HG02884 (cell line): Measurements from ENCODE around the gene TMEM223.
"Not testable (repeated sequence)": the region's sequence is repeated elsewhere in the genome, so short reads cannot be mapped to it uniquely, and the experiment has no call there.

Experiments
- ATAC-seq: cut with Tn5 transposase; IDR thresholded peaks from one replicate; pipeline ENCODE4 v1.9.1; 2021; ENCODE audit warnings: mild to moderate bottlenecking, moderate library complexity; ENCODE audit not compliant: unreplicated experiment

TMEM223 gene

DNA sequence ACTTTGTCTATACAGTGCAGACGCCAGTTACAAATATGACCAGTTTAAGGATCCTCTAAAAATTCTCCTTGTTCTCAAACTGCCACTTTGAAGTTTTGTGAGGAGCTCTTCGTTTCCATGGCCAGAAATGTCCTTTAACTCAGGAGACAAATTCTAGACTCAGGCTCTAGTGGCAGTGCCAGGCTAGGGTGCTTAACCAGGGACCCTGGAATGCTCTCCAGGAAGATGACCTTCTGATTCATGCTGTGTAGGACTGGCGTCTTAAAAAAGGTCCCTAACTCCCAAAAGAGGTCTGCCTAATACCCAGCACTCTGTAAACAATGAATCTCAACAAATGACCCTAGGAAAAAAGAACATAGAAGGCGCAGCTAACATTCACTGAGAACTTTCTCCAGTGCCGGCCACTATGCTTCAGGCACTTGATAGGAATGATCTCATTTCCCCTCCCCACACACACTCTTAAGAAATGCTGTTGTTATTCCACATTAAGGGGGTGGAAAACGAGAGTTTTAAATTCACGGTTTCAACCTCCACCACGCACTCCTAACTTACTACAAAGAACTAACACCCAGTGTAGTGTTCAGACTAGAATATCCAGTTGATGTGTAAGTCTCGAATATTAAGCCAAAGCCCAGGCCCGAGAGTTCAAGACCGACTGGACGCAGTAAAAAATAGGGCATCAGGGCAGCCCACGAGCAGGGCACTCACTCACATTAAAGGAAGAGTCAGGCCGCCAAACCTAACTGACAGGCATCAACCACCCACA is 12.7 kb upstream of the TMEM223 start:
- ATAC-seq: peak; percentile 10

DNA sequence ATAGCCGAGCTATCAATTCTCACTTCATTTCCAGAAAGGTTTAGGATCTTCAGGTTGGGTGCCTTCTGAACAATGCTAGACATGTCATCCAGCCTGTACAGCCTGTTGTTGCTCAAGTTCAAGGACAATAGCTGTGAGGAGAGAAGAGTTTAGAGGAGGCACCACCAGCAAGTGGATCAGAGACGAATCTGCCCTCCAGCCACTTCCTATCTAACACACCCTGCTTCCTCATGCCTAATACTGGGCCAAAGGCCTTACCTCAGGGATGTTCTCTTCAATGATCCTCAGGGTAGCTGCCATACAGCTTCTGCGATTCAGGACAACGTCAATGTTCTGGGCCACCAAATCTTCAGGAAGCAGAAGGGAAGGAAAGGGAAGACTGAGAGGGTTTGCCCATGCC is 9.3 kb upstream of the TMEM223 start:
- no peak for ATAC-seq

DNA sequence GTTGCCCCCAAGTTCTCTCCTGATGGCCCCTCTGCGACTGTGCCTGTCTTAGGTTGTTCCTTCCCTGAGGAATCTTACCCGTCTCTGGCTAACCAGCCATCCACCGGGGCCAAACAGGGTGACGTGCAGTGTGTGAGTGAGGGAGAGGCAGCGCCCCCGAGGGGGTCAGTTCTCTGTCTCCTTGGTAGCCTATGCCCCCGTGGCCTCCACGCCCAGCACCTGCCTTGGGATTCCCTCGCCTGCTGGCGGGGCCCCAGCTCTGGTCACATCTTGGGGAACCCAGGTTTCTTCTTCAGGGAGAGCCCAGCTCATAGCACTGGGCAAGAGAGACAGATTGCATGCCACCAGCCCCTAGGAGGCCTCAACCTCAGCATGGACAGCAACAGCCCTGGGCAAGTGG is 7.7 kb upstream of the TMEM223 start:
- no peak for ATAC-seq

DNA sequence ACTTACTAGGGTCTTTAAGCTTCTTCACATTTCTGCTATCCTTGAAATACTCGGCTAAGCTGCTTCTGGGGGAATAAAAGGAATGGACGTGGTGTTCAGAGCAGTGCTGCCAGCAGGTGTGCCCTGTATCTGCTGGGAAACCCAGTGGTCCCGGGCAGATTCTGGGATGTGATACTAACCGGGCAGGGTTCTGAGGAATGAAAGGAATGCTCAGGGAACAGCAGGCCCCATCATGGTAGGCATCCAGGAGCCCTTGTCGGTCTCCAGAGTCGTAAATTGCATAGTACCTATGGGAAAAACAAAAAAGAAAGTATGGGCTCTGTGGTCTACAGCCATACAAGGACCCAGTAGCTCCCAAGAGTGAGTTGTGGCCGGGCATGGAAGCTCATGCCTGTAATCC is 4.5 kb upstream of the TMEM223 start:
- ATAC-seq: no peak

DNA sequence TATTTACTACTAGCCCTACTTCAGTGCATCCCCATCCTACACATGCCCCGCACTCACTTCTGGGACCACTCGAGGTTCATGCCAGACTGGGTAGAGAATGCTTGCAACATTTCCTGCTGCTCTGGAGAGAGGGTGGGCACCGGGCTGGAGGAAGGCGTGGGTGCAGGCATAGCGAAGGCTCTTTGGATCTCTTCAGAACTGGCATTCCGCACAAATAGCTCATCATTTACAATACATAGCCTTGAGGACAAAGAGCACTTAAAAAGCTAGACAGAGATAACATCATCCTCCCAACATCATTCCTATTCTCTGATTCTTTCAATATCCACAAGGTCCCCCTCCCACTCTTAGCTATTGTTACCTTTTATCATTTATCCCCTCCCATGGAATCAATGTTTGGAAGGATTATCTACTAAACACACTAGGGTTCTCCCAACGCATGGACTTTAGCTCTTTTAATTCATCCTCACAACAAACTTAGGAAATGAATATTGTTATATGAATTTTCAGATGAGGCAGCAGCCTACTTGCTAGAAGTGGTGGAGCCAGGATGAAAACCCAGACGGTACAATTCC is 2.5 kb upstream of the TMEM223 start:
- ATAC-seq: no peak

DNA sequence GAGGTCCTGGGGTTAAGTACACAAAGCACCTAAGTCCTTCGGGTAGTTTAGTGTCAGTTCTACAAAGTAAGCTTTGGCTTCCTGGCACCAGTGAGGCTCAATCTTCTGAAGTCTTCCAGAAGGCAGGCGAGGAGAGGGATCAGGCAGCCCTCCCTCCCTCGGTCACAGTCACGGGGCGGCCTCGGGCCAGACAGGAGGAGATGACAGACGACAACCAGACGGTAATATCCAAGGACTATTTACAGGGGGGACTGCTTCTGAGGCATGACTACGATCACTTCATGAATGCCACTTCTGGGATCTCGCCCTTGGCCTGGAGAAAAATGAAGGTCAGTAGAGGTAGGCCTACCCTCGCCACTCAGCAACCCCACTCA is 383 bp upstream of the TMEM223 start:
- ATAC-seq: no peak

DNA sequence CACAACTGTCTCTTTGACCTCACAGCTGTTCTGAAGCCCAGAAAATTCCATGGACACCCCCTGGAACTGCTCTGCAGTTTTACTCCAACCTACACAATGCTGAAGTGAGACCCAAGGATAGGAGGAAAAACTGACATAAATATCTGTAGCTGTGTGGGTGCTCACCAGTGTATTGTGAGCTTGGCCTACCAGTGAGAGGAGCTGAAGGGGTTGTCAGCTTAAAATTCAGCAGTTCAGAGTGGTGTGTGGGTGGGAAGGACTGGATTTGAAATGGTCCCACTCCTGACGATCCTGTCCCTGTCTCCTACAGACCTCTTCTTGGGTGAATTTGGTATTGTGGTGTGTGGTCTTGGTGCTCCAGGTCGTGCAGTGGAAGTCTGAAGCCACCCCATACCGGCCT is 2.2 kb downstream of the TMEM223 start:
- no peak for ATAC-seq

DNA sequence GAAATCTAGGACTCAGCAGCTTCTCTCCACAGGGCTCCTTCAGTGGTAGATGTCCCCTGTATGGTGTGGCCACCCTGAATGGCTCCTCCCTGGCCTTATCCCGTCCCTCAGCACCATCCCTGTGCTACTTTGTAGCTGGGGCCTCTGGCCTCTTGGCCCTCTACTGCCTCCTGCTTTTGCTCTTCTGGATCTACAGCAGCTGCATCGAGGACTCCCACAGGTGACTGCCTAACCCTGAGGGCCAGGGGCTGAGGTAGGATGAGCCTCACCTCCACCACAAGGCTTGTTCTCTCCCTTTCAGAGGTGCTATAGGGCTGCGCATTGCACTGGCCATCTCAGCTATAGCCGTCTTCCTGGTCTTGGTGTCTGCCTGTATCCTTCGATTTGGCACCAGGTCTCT is 2.8 kb downstream of the TMEM223 start:
- no peak for ATAC-seq

DNA sequence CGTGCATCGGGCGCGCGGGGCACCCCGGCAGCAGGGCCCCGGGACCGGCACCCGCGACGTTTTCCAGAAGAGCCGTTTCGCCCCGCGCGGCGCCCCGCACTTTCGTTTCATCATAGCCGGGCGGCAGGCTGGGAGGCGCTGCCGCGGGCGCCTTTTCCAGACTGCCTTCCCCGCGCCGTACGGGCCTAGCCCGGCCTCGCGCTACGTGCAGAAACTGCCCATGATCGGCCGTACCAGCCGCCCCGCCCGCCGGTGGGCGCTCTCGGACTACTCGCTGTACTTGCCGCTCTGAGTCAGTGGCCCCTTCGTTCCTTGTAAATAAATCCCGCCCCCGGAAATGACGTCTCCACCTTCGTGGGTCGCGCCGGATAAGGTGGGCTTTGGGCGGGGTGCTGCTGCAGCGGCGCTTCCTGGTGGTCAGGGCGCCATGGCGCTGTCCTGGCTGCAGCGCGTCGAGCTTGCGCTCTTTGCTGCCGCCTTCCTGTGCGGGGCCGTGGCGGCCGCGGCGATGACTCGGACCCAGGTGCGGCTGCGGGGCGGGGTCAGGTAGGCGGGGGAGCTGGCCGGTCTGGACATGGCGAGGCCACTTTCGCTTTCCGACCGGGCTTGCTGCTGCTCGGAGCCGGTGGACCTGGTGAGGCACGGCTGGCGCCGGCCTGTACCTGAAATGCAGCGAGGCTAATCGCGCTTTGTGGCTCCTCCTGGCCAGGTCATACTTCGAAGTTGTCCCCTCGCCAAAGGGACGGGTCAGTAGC is 4.6 kb downstream of the TMEM223 start, which contains the start of gene TMEM179B:
Gene TMEM179B, plus strand, starts transcription at position 398 of the 755 bp plus-strand sequence. Its CDS starts 30 bp downstream, at position 428.
- ATAC-seq: peak; percentile 50

DNA sequence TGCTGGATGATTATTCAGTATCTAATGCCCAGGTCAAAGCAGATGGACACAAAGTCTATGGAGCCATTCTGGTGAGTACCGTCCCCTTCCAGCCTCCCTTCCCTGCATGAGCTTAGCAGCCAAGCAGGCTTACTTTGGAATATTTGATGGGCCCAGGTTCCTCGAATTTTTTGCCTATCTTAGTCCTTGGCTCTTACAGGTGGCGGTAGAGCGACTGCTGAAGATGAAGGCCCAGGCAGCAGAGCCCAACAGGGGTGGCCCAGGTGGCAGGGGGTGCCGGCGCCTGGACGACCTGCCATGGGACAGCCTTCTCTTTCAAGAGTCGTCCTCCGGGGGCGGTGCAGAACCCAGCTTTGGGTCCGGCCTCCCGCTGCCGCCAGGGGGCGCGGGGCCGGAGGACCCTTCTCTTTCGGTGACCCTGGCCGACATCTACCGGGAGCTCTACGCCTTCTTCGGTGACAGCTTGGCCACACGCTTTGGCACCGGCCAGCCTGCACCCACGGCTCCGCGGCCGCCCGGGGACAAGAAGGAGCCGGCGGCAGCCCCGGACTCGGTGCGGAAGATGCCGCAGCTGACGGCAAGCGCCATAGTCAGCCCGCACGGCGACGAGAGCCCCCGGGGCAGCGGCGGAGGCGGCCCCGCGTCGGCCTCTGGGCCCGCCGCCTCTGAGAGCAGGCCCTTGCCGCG is 5.3 kb downstream of the TMEM223 start:
- ATAC-seq: peak; percentile 57

DNA sequence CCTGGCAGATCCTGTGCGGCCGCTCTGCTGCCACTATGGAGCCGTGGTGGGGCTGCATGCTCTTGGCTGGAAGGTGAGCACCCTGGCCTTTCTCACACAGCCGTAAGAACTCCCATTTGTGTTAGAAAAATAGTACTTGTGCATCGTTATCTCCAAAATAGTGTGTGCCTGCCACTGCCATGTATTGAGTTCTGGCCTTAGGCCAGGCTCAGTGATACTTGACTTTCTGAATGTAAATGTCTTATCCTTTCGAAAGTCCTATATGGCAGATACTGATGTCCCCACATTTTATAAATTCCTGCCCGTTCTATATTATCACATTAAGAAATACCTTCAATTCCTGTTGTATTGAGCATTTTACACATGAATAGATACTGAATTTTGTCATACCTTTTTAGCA is 9.1 kb downstream of the TMEM223 start:
- ATAC-seq: no peak

DNA sequence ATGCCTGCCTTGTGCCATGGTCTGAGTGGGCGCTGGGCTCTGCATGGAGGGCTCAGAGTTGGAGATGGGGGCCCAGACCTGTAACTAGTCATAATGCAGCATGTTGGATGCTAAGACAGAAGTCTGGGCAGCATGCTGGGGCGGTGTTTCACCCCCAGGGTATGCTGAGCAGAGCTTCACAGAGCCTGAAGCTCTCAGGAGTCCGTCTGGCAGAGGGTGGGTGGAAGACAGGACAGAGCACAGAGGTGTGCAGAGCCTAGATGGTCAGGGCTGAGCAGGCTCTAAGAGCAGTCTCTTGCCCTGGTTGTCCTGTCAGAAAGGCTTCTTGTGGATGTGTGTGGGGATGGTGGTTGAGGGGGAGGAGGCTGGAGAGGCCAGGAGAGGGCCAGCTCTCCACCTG is 13.4 kb downstream of the TMEM223 start:
- ATAC-seq: no peak

DNA sequence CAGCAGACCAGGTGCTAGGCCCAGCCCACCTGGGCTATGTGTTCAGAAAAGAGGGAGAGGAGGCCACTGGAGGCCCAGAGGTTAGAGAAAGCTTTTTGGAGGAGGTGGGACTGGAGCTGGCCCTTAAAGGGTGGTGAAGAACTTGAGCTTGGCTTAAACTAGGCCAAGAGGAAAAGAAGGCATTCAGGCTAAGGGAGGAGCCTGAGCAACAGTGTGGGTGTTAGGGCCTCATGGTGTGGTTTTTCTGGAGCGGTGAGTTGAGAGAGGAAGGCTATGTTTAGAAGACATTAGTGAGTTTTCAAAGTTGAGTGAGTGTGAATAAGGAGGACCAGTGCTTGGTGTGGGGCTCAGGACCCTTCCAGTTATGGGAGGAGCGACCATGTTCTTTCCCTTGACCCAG is 14.4 kb downstream of the TMEM223 start:
- ATAC-seq: no peak

DNA sequence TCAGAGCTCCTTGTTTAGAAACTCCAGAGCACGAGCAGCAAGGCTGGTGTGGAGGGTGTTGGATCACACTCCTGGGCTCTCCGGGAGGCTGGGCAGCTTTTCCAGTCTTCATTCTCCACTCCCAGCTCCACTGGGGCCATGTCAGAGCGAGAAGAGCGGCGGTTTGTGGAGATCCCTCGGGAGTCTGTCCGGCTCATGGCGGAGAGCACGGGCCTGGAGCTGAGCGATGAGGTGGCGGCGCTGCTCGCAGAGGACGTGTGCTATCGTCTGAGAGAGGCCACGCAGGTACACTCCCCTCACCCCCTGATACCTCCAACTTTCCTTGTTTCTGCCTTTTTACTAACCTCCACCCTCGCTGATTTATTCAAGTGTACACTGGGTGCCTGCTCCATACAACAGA is 16.2 kb downstream of the TMEM223 start:
- no peak for ATAC-seq

DNA sequence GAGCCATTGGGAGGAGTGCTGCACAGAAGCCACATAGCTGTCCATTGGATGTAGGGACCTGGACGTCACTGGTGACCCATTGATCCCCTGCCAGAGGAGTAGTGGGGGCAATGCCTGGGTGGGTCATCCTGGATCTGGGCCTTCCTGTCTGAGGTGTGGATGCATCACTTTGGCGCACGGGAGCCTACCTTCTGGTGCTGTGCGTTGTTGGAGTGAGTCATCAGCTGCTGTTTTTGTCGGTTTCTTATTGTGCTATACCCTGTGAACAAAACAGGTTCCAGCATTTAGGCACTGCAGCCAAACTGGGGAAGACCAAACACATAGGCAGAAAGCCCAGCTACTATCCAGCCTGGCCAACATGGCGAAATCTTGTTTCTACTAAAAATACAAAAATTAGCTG is 17.4 kb downstream of the TMEM223 start:
- no peak for ATAC-seq

DNA sequence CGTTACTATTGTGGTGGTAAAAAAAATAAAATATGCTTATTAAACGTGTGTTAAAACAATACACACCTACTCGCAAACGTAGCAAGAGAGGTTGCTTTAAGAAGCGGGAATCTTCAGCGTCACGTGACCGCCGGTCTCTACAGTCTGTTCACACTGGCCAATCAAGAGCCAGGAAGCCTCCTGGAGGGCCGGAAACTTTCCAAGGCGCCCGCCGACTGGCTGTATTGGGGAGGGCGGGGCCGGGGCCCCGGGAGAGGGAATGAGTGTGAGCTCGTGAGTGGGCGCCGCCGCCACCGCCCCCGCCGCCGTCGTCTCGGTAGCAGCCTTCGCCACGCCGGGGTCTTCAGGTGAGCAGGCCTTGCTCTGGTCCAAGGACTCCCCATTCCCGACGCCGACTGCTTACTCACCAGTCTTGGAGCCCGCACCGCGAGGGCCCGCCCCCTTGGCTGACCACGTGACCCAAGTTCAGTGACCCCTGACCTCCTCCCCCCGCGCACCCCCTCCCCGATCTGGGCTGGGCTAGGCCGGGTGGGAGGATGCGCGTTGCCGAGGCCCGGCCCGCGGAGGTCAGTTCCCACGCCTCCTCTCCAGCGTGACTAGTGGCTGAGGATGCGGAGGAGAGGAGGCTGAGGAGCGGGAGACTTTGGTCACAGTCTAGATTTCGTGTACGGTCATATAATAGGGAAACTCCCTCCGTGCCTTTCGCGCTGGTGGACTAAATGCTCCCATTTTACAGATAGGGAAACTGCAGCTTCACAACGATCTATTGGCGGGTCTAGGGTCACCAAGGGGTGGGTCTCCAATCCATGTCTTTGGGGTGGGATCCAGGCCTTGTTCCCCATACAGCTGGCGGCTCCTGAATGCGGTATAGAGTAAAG is 20.4 kb downstream of the TMEM223 start, which contains the start of gene TAF6L:
Gene TAF6L, plus strand, starts transcription at position 253 of the 878 bp plus-strand sequence. CDS start 4,388 bp downstream, outside the sequence.
- ATAC-seq: peak; percentile 72

DNA sequence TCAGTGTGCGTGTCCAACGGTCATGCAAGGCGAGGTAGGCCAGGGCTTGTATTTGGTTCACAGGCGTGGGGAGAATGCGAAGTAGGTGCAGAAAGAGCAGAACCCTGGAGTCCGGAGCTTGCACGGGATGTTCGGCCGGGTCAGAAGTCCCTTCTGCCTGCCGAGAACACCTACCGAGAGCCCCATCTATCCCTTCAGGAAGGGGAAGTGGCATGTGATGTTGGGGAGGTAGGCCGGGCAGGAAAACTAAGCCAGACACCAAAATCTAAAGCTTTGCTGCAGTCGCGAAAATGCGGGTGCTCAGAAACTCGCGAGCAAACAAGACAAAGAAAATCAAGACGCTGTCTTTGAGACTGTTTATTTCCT is 21.0 kb downstream of the TMEM223 start:
- no peak for ATAC-seq

DNA sequence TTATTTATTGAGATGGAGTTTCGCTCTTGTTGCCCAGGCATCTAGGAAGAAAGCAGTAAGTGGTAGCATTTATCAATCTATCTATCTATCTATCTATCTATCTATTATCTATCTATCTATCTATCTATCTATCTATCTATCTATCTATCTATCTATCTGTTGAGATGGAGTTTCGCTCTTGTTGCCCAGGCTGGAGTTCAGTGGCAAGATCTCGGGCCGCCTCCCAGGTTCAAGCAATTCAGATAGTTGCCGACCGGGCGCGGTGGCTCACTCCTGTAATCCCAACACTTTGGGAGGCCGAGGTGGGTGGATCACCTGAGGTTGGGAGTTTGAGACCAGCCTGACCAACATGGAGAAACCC is 31.0 kb downstream of the TMEM223 start:
- ATAC-seq: not testable (repeated sequence)

DNA sequence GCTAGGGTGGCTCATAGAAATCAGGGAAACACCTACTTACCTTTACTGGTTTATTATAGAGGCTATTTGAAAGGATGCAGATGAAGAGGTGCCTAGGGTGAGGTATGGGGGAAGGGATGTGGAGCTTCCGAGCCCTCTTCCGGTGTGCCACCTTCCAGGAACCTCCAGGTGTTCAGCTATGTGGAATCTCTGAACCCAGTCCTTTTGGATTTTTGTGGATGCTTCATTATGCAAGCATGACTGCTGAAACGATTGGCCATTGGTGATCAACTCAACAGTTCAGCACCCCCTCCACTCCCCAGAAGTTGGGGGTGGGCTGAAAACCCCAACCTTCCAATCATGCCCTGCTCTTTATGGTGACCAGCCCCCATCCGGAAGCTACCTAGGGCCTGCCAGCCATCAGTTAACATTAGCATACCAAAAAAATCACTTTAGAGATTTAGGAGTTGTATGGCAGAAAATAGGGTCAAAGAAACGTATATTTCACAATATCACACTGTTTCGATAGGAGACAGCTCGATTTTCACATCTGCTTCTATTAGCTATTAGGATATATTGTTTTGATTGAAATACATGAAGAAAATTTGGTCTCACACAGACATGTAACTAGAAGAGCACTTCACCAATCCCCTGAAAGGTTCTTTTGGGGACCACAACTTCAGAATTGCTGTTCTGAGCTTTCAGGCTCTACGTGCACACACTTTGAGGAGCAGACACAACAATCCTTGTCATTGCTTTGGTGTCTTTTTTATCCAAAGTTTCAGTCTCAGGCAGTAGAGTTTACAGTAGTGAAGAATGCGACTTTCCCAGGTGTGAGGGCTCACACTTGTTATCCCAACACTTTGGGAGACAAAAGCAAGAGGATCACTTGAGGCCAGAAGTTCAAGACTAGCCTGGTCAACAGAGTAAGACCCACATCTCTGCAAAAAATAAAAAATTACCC is 33.7 kb downstream of the TMEM223 start:
- no peak for ATAC-seq
